MCF 10A (cell line): Measurements from ENCODE around the gene CASP3. TPM values are rescaled to one million over a fixed set of nuclear protein-coding genes. Genes with fewer than 3 reads are reported as not detected.
"Not testable (repeated sequence)": the region's sequence is repeated elsewhere in the genome, so short reads cannot be mapped to it uniquely, and the experiment has no call there.

Experiments used
- BruUV-seq: library from RNA; stranded (reverse); fragments of 400-500 nt; replicated peaks from 2 replicates; lab custom pipeline; 2021; lab: Mats Ljungman, UMichigan
- CTCF ChIA-PET: fragments of 300-600 bp; sonication (Branson Sonifier 250); formaldehyde crosslinking; extraction: SDS; loops from one replicate; lab custom pipeline; 2021; ENCODE audit warnings: antibody characterized with exemption, inconsistent platforms; lab: Yijun Ruan, JAX
- POLR2A ChIA-PET: fragments of 300-600, 350-650 bp; sonication (Branson Sonifier 250); formaldehyde crosslinking; extraction: SDS; loops from one replicate; lab custom pipeline; 2020; ENCODE audit warnings: antibody characterized with exemption, inconsistent platforms; lab: Yijun Ruan, JAX
- DNase-seq: peaks from one replicate; pipeline ENCODE4 v3.0.0-alpha.2; 2018; ENCODE audit not compliant: unreplicated experiment
- H3K27ac Mint-ChIP-seq: one replicate; pipeline ENCODE4 v1.8.0; 2022; ENCODE audit warnings: mild to moderate bottlenecking, low read depth, mixed read lengths; ENCODE audit not compliant: unreplicated experiment
- H3K27me3 Mint-ChIP-seq: one replicate; pipeline ENCODE4 v1.8.0; 2022; ENCODE audit warnings: mixed read lengths; ENCODE audit not compliant: insufficient read depth, unreplicated experiment
- H3K36me3 Mint-ChIP-seq: one replicate; pipeline ENCODE4 v1.8.0; 2022; ENCODE audit warnings: mild to moderate bottlenecking, moderate library complexity, mixed read lengths; ENCODE audit not compliant: insufficient read depth, unreplicated experiment
- H3K4me1 Mint-ChIP-seq: one replicate; pipeline ENCODE4 v1.8.0; 2022; ENCODE audit warnings: mixed read lengths; ENCODE audit not compliant: insufficient read depth, unreplicated experiment
- H3K4me3 Mint-ChIP-seq: one replicate; pipeline ENCODE4 v1.8.0; 2022; ENCODE audit warnings: mild to moderate bottlenecking, moderate library complexity, mixed read lengths; ENCODE audit not compliant: unreplicated experiment
- H3K9me3 Mint-ChIP-seq: one replicate; pipeline ENCODE4 v1.8.0; 2022; ENCODE audit warnings: mixed read lengths; ENCODE audit not compliant: unreplicated experiment
- intact Hi-C: fragments of 100-400 bp; cut with micrococcal nuclease; formaldehyde crosslinking; loops from 2 replicates; pipeline ENCODE4 v1.14.1; 2022
- total RNA-seq: library from RNA; stranded (reverse); gene quantifications from 2 replicates; pipeline ENCODE4 v1.2.3, GENCODE V29; 2022
- TF ChIP-seq, protein P1 (sequence below): fragments of 200-600 bp; IDR thresholded peaks from one replicate; pipeline ENCODE4 v1.8.0; 2022; ENCODE audit warnings: antibody characterized with exemption, mild to moderate bottlenecking; ENCODE audit not compliant: unreplicated experiment

Gene CASP3
- total RNA-seq, 1 experiment from 2014 or later: 27.4 TPM

- BruUV-seq: no TSS peak
- CTCF ChIA-PET: interaction anchor here (2.0 kb wide), 1 partner anchor 10 kb away, joined by 7 read pairs; no protein-coding TSS in a partner anchor
- Mint-ChIP-seq H3K4me1 (no peaks in the 10 kb centered on the region), H3K36me3 (peaks cover 13% of the 10 kb centered on the region), H3K4me3 (no peak overlapping the region), H3K27me3 (no peaks in the 10 kb centered on the region), H3K27ac (no peak overlapping the region), H3K9me3 (no peaks in the 10 kb centered on the region)
- no peak for DNase-seq
- TF ChIP-seq, protein P1, sequence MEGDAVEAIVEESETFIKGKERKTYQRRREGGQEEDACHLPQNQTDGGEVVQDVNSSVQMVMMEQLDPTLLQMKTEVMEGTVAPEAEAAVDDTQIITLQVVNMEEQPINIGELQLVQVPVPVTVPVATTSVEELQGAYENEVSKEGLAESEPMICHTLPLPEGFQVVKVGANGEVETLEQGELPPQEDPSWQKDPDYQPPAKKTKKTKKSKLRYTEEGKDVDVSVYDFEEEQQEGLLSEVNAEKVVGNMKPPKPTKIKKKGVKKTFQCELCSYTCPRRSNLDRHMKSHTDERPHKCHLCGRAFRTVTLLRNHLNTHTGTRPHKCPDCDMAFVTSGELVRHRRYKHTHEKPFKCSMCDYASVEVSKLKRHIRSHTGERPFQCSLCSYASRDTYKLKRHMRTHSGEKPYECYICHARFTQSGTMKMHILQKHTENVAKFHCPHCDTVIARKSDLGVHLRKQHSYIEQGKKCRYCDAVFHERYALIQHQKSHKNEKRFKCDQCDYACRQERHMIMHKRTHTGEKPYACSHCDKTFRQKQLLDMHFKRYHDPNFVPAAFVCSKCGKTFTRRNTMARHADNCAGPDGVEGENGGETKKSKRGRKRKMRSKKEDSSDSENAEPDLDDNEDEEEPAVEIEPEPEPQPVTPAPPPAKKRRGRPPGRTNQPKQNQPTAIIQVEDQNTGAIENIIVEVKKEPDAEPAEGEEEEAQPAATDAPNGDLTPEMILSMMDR: no peak
- intact Hi-C loops: no loop called here
- POLR2A ChIA-PET: no interaction called here
Observed at GRCh38 chr4:184620212-184620867, 28.9 kb downstream of the CASP3 start.

- no peak for DNase-seq
- Mint-ChIP-seq H3K4me1 (no peaks in the 10 kb centered on the region), H3K27me3 (no peaks in the 10 kb centered on the region), H3K36me3 (peaks cover 6% of the 10 kb centered on the region), H3K27ac (no peak overlapping the region), H3K4me3 (no peak overlapping the region), H3K9me3 (no peaks in the 10 kb centered on the region)
- TF ChIP-seq, protein P1: no peak
- POLR2A ChIA-PET: no interaction called here
- intact Hi-C loops: no loop called here
- CTCF ChIA-PET: interaction anchor here (0.6 kb wide), 1 partner anchor 8 kb away, joined by 3 read pairs; no protein-coding TSS in a partner anchor
- BruUV-seq: no TSS peak
Observed at GRCh38 chr4:184617600-184618196, 31.5 kb downstream of the CASP3 start.

DNA sequence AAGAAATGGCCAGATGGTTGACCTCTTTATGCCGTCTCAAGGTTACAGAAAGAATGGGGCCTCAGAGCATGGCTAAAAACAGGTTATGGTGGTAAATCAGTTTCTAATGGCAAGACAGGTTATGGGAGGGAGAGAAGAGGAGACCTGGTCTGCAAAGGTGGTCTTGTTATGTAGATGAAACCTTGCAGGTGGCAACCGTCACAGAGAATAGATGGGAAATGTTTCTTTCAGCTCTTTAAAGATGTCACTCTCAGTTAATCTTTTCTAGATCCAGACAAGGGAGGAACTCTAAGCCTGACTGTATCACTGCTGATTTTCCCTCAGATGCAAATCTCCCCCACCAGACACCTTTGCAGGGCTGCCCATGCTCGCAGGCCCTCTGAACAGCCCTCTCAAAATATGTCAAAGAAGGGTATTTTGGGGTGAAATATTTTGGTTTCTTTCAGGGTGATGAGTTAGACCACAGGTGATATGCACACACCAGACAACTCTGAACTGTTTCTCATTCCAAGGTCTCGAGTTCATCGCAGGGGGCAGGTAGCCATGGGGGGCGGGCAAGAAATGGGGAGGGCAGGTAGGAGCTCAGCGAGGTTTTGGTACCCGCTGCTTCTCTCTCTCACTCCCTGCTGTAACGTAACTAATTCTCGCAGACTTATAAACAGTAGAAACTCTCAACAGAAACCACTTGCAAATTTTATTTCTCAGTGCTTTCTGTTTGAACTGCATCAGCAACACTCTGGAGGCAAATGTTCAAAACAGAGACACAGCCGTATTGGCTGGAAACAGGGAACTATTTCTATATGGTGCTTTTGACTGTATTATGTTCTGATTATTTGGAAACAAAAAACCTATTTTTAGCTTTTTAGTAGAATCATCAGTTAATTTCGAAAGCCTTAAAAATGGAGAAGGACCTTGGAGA, 32.4 kb downstream of the CASP3 start:
- Mint-ChIP-seq H3K9me3 (no peaks in the 10 kb centered on the region), H3K4me1 (no peaks in the 10 kb centered on the region), H3K27me3 (no peaks in the 10 kb centered on the region), H3K36me3 (peaks cover 6% of the 10 kb centered on the region), H3K27ac (no peak overlapping the region), H3K4me3 (no peak overlapping the region)
- ChIA-PET CTCF (no interaction called here), POLR2A (no interaction called here)
- BruUV-seq: no TSS peak
- TF ChIP-seq, protein P1: no peak
- no peak for DNase-seq
- intact Hi-C loops: no loop called here

- H3K27ac Mint-ChIP-seq, H3K4me3 Mint-ChIP-seq, H3K9me3 Mint-ChIP-seq, H3K36me3 Mint-ChIP-seq, H3K27me3 Mint-ChIP-seq, BruUV-seq, H3K4me1 Mint-ChIP-seq, DNase-seq, CTCF ChIA-PET, POLR2A ChIA-PET, intact Hi-C loops: not testable (repeated sequence)
Observed at GRCh38 chr4:184616168-184616567, 33.1 kb downstream of the CASP3 start.
